ENCODE data around the gene MEF2C. TPM values are rescaled to one million over a fixed set of nuclear protein-coding genes. Genes with fewer than 3 reads are reported as not detected.

The MEF2C gene
- total RNA-seq, 3 donors from 2014 or later (not counting 1 experiment from before 2014, with no cell fraction given): 9.2 to 22.0 (median 18.3) TPM

DNA sequence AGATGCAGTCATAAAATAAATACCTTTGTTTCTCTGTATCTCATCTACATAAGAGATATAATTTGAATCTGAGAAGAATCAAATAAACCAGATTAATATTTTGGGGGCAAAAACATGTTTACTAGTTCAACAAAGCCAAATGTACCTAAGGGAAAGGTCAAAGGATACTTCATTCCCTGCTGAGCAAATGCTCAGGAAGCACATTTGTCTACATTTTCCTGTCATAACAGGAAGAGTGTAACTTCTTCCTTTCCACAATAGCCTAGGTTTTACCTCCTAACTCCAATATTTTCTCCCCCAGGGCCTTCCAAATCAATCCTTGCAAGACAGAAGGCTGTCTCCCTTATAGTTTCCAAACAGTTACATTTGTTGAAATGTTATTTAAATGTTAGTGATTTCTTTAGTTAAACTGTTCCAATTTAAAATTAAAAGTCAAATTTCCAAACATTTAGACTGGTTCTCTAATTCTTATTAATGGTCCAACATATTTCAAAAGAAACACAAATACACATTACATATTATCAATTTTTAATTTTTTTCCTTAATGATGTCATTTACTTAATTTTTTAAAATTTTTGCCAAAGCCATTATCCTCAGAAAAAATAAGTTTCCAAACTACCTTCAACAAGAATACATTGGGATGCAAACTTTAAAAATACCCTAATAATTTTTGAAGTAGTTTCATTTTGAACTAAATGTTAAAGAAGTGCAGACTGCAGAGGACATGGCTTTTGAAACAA lies 67.8 kb downstream of the MEF2C start:
- peaks cover 0 to 3% of the 10 kb centered on the region in 2 donors for H3K27me3 Mint-ChIP-seq (ENCODE audit: low read depth in 2 of 2)
- H3K4me1 Mint-ChIP-seq: peaks cover 0 to 4% of the 10 kb centered on the region in 2 donors
- no peak for ATAC-seq

GRCh38 chr5:88813805-88814575 lies 69.0 kb downstream of the MEF2C start:
- ATAC-seq (no peak), DNase-seq (no peak)
- intact Hi-C loops (cut with micrococcal nuclease): no loop called here
- no peaks in the 10 kb centered on the region for H3K27me3 ChIP-seq (ENCODE audit: control insufficient read depth, insufficient read depth, low read length)
- 92% methylated on average over 15 of the region's 17 CpGs for WGBS (ENCODE audit: insufficient coverage)
- no peaks in the 10 kb centered on the region for H3K9me3 Mint-ChIP-seq
- H3K4me1 ChIP-seq (ENCODE audit: control insufficient read depth, insufficient read depth, low read length): no peaks in the 10 kb centered on the region
- H3K27me3 Mint-ChIP-seq (ENCODE audit: low read depth in 2 of 2): peaks cover 0 to 3% of the 10 kb centered on the region in 2 donors
- no peaks in the 10 kb centered on the region for H3K36me3 ChIP-seq (ENCODE audit: control insufficient read depth, insufficient read depth, low read length)
- H3K27ac ChIP-seq (ENCODE audit: low read length): no peak overlapping the region
- H3K27ac Mint-ChIP-seq: no peak overlapping the region
- no peak overlapping the region for H3K4me3 Mint-ChIP-seq
- H3K36me3 Mint-ChIP-seq: no peaks in the 10 kb centered on the region
- TF ChIP-seq CTCF (IDR thresholded peaks at IDR 0.05): no peak
- H3K4me3 ChIP-seq (ENCODE audit: low read length): no peak overlapping the region
- H3K4me1 Mint-ChIP-seq: peaks cover 0 to 4% of the 10 kb centered on the region in 2 donors
- H3K9me3 ChIP-seq (ENCODE audit: control insufficient read depth, insufficient read depth, low read length): no peaks in the 10 kb centered on the region

More for the DNA sequence above, 67.8 kb downstream of the MEF2C start:
- no peak for DNase-seq
- Histone ChIP-seq H3K27ac (ENCODE audit: low read length) (no peak overlapping the region), H3K4me3 (ENCODE audit: low read length) (no peak overlapping the region), H3K4me1 (ENCODE audit: control insufficient read depth, insufficient read depth, low read length) (no peaks in the 10 kb centered on the region), H3K27me3 (ENCODE audit: control insufficient read depth, insufficient read depth, low read length) (no peaks in the 10 kb centered on the region), H3K9me3 (ENCODE audit: control insufficient read depth, insufficient read depth, low read length) (no peaks in the 10 kb centered on the region), H3K36me3 (ENCODE audit: control insufficient read depth, insufficient read depth, low read length) (no peaks in the 10 kb centered on the region)
- Mint-ChIP-seq H3K36me3 (no peaks in the 10 kb centered on the region), H3K27ac (no peak overlapping the region), H3K9me3 (no peaks in the 10 kb centered on the region), H3K4me3 (no peak overlapping the region)
- TF ChIP-seq CTCF (IDR thresholded peaks at IDR 0.05): no peak
- intact Hi-C loops (cut with micrococcal nuclease): no loop called here

DNA sequence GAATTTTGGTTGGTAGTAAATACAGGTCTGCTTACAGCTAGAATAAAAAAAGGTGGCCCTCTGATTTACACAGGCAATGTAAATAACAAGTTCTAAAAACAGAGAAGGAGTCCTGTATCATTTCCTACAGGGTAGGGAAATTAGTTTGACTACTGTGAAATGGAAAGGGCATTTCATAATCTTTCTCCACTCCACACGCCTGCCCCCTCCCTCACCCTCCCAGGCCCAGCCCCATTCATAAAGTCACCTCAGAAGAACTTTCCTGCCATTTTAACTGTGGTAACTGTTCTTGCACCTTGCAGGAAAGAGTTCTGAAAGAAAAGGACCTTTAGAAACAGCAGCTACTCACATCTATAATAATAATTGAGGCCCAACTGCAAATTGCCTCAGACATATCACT lies 69.7 kb downstream of the MEF2C start:
- Histone ChIP-seq H3K36me3 (ENCODE audit: control insufficient read depth, insufficient read depth, low read length) (no peaks in the 10 kb centered on the region), H3K27me3 (ENCODE audit: control insufficient read depth, insufficient read depth, low read length) (no peaks in the 10 kb centered on the region), H3K4me3 (ENCODE audit: low read length) (no peak overlapping the region), H3K27ac (ENCODE audit: low read length) (no peak overlapping the region), H3K9me3 (ENCODE audit: control insufficient read depth, insufficient read depth, low read length) (no peaks in the 10 kb centered on the region), H3K4me1 (ENCODE audit: control insufficient read depth, insufficient read depth, low read length) (no peaks in the 10 kb centered on the region)
- H3K4me1 Mint-ChIP-seq: no peaks in the 10 kb centered on the region
- no peak for TF ChIP-seq CTCF (IDR thresholded peaks at IDR 0.05)
- H3K36me3 Mint-ChIP-seq: no peaks in the 10 kb centered on the region
- ATAC-seq: no peak
- DNase-seq: no peak
- H3K9me3 Mint-ChIP-seq: no peaks in the 10 kb centered on the region
- no peak overlapping the region for H3K27ac Mint-ChIP-seq
- intact Hi-C loops (cut with micrococcal nuclease): no loop called here
- H3K27me3 Mint-ChIP-seq (ENCODE audit: low read depth in 2 of 2): no peaks in the 10 kb centered on the region
- no peak overlapping the region for H3K4me3 Mint-ChIP-seq
- 50% methylated on average over 1 of the region's 1 CpG for WGBS (ENCODE audit: insufficient coverage)

Measured in natural killer cell (primary cell).